HEK293 (cell line): ENCODE data around the gene NINJ2.

Source experiments
- CTCF ChIA-PET: fragments of 350-600 bp; formaldehyde crosslinking; extraction: SDS; loops from one replicate; lab custom pipeline; 2021; ENCODE audit warnings: antibody characterized with exemption; lab: Yijun Ruan, JAX
- POLR2A ChIA-PET: fragments of 300-600 bp; formaldehyde crosslinking; extraction: SDS; loops from one replicate; lab custom pipeline; 2020; ENCODE audit warnings: antibody characterized with exemption, inconsistent platforms; lab: Yijun Ruan, JAX
- H3K27ac ChIP-seq: fragments of 200-500 bp; sonication (Bioruptor generic); 2 replicates; pipeline ENCODE4 v1.5.1; 2014; ENCODE audit warnings: low read depth, low read length, control low read depth, inconsistent platforms; ENCODE audit errors: extremely low read depth
- H3K36me3 ChIP-seq, 2 experiments: fragments of 200-500 bp in 1 of 2; sonication (Bioruptor generic) in 1 of 2; 1 replicate in 1 of 2; 2 replicates in 1 of 2; pipeline ENCODE4 v1.5.1; 2014 to 2017; ENCODE audit warnings: inconsistent platforms in 2 of 2, low read length in 2 of 2; ENCODE audit not compliant: control insufficient read depth in 2 of 2, insufficient read depth in 1 of 2
- H3K4me1 ChIP-seq: fragments of 200-500 bp; sonication (Bioruptor generic); 2 replicates; pipeline ENCODE4 v1.5.1; 2014; ENCODE audit warnings: mild to moderate bottlenecking, low read length, inconsistent platforms; ENCODE audit not compliant: control insufficient read depth, insufficient read depth
- H3K4me3 ChIP-seq: 2 replicates; pipeline ENCODE4 v1.5.1; 2011; ENCODE audit warnings: low read depth, mild to moderate bottlenecking, control low read depth, low read length, moderate library complexity
- H3K9me3 ChIP-seq: fragments of 200-500 bp; sonication (Bioruptor generic); 2 replicates; pipeline ENCODE4 v1.5.1; 2014; ENCODE audit warnings: low read depth, low read length, inconsistent platforms; ENCODE audit not compliant: control insufficient read depth, insufficient read depth
- PRDM10 ChIP-seq: fragments of 450-650 bp; formaldehyde crosslinking; IDR thresholded peaks from 2 replicates; pipeline ENCODE4 v1.5.1; 2016; ENCODE audit warnings: missing biosample characterization, missing genetic modification characterization
- WT1 ChIP-seq: fragments of 450-650 bp; formaldehyde crosslinking; IDR thresholded peaks from 2 replicates; pipeline ENCODE4 v1.5.1; 2016; ENCODE audit warnings: missing biosample characterization, missing genetic modification characterization
- ZBTB44 ChIP-seq: fragments of 450-650 bp; IDR thresholded peaks from 2 replicates; pipeline ENCODE4 v1.5.1; 2018; ENCODE audit warnings: missing biosample characterization, mild to moderate bottlenecking, missing genetic modification characterization
- ZBTB48 ChIP-seq: fragments of 450-650 bp; formaldehyde crosslinking; IDR thresholded peaks from 2 replicates; pipeline ENCODE4 v1.5.1; 2016; ENCODE audit warnings: missing biosample characterization, missing genetic modification characterization
- ZBTB49 ChIP-seq: fragments of 450-650 bp; formaldehyde crosslinking; IDR thresholded peaks from 2 replicates; pipeline ENCODE4 v1.5.1; 2016; ENCODE audit warnings: missing biosample characterization, missing genetic modification characterization, low read depth
- ZFP41 ChIP-seq: fragments of 450-650 bp; formaldehyde crosslinking; IDR thresholded peaks from 2 replicates; pipeline ENCODE4 v1.5.1; 2016; ENCODE audit warnings: missing biosample characterization, missing genetic modification characterization, borderline replicate concordance
- ZNF211 ChIP-seq: fragments of 450-650 bp; formaldehyde crosslinking; IDR thresholded peaks from 2 replicates; pipeline ENCODE4 v1.5.1; 2016; ENCODE audit warnings: low read depth, missing biosample characterization, missing genetic modification characterization
- ZNF221 ChIP-seq: fragments of 450-650 bp; formaldehyde crosslinking; IDR thresholded peaks from 2 replicates; pipeline ENCODE4 v1.5.1; 2017; ENCODE audit warnings: missing biosample characterization, missing genetic modification characterization, borderline replicate concordance
- ZNF248 ChIP-seq: fragments of 450-650 bp; formaldehyde crosslinking; IDR thresholded peaks from 2 replicates; pipeline ENCODE4 v1.5.1; 2017; ENCODE audit warnings: missing biosample characterization, missing genetic modification characterization
- ZNF280D ChIP-seq: fragments of 450-650 bp; formaldehyde crosslinking; IDR thresholded peaks from 2 replicates; pipeline ENCODE4 v1.5.1; 2016; ENCODE audit warnings: missing biosample characterization, missing genetic modification characterization
- ZNF433 ChIP-seq: fragments of 450-650 bp; formaldehyde crosslinking; IDR thresholded peaks from 2 replicates; pipeline ENCODE4 v1.5.1; 2016; ENCODE audit warnings: missing biosample characterization, missing genetic modification characterization, low read depth
- ZNF473 ChIP-seq: fragments of 450-650 bp; formaldehyde crosslinking; IDR thresholded peaks from 2 replicates; pipeline ENCODE4 v1.5.1; 2017; ENCODE audit warnings: missing biosample characterization, missing genetic modification characterization
- ZNF571 ChIP-seq: fragments of 450-650 bp; formaldehyde crosslinking; IDR thresholded peaks from 2 replicates; pipeline ENCODE4 v1.5.0; 2017; ENCODE audit warnings: missing biosample characterization, missing genetic modification characterization
- ZNF624 ChIP-seq: fragments of 450-650 bp; formaldehyde crosslinking; IDR thresholded peaks from 2 replicates; pipeline ENCODE4 v1.5.1; 2017; ENCODE audit warnings: missing biosample characterization, missing genetic modification characterization
- ZNF626 ChIP-seq: fragments of 450-650 bp; sonication (Bioruptor Pico); formaldehyde crosslinking; IDR thresholded peaks from 2 replicates; pipeline ENCODE4 v1.5.1; 2018; ENCODE audit warnings: missing biosample characterization, missing genetic modification characterization, inconsistent platforms
- ZNF664 ChIP-seq: fragments of 450-650 bp; formaldehyde crosslinking; IDR thresholded peaks from 2 replicates; pipeline ENCODE4 v1.5.1; 2016; ENCODE audit warnings: missing biosample characterization, missing genetic modification characterization
- ZNF701 ChIP-seq: fragments of 450-650 bp; formaldehyde crosslinking; IDR thresholded peaks from 2 replicates; pipeline ENCODE4 v1.5.1; 2016; ENCODE audit warnings: missing biosample characterization, missing genetic modification characterization
- ZNF747 ChIP-seq: fragments of 450-650 bp; formaldehyde crosslinking; IDR thresholded peaks from 2 replicates; pipeline ENCODE4 v1.5.1; 2016; ENCODE audit warnings: missing biosample characterization, missing genetic modification characterization
- ZNF792 ChIP-seq: fragments of 450-650 bp; formaldehyde crosslinking; IDR thresholded peaks from 2 replicates; pipeline ENCODE4 v1.5.1; 2016; ENCODE audit warnings: missing biosample characterization, missing genetic modification characterization
- ZNF830 ChIP-seq: fragments of 450-650 bp; IDR thresholded peaks from 2 replicates; pipeline ENCODE4 v1.5.0; 2018; ENCODE audit warnings: missing biosample characterization, missing genetic modification characterization, low read depth, mild to moderate bottlenecking, moderate library complexity
- ZNF837 ChIP-seq: fragments of 450-650 bp; formaldehyde crosslinking; IDR thresholded peaks from 2 replicates; pipeline ENCODE4 v1.5.1; 2016; ENCODE audit warnings: missing biosample characterization, missing genetic modification characterization

Gene NINJ2

GRCh38 chr12:674272-674781, 11.1 kb upstream of the NINJ2 start (continued):
- TF ChIP-seq ZBTB49 (tag by site-specific recombination) (no peak), ZNF624 (tag by site-specific recombination) (no peak), ZNF626 (tag by site-specific recombination) (no peak)

GRCh38 chr12:673849-674248, 10.6 kb upstream of the NINJ2 start:
- Histone ChIP-seq H3K4me1 (no peaks in the 10 kb centered on the region), H3K9me3 (no peaks in the 10 kb centered on the region), H3K27ac (no peak overlapping the region), H3K4me3 (no peak overlapping the region), H3K36me3 (no peaks in the 10 kb centered on the region)
- POLR2A ChIA-PET: interaction anchor here (1.4 kb wide), 1 partner anchor 77 kb away, joined by 3 read pairs; no protein-coding TSS in a partner anchor
- CTCF ChIA-PET: interaction anchor here (1.4 kb wide), 1 partner anchor 98 kb away, joined by 4 read pairs; no protein-coding TSS in a partner anchor
- TF ChIP-seq ZNF747 (tag by site-specific recombination): no peak
- TF ChIP-seq ZNF837 (tag by site-specific recombination): no peak
- TF ChIP-seq ZNF473: no peak
- no peak for TF ChIP-seq ZNF211 (tag by site-specific recombination)
- no peak for TF ChIP-seq ZNF433 (tag by site-specific recombination)
- TF ChIP-seq ZNF792 (tag by site-specific recombination): no peak
- no peak for TF ChIP-seq ZBTB44 (tag by site-specific recombination)
- no peak for TF ChIP-seq ZNF571 (tag by site-specific recombination)
- no peak for TF ChIP-seq WT1
- TF ChIP-seq ZNF830: no peak
- TF ChIP-seq ZNF280D (tag by site-specific recombination): no peak
- no peak for TF ChIP-seq ZFP41

GRCh38 chr12:669576-669945, 6.3 kb upstream of the NINJ2 start:
- ChIA-PET POLR2A (no interaction called here), CTCF (no interaction called here)
- no peaks in the 10 kb centered on the region for H3K4me1 ChIP-seq
- no peak overlapping the region for H3K27ac ChIP-seq
- no peaks in the 10 kb centered on the region for H3K36me3 ChIP-seq
- H3K4me3 ChIP-seq: no peak overlapping the region
- H3K9me3 ChIP-seq: no peaks in the 10 kb centered on the region
- TF ChIP-seq PRDM10 (tag by site-specific recombination) (no peak), ZBTB48 (tag by site-specific recombination) (no peak), ZNF221 (no peak), ZNF701 (no peak), ZNF664 (tag by site-specific recombination) (no peak), ZNF248 (tag by site-specific recombination) (no peak), ZNF280D (tag by site-specific recombination) (no peak)
